T-helper 1 cell treated with Interleukin-12 subunit alpha and Interleukin-12 subunit beta and Interleukin-4 antibody, amounts not matched to agents 30 μg/mL and 1 μg/mL, for 36 hours (primary cell): ENCODE measurements around the gene CEBPA.

Experiments
- H3K27ac Mint-ChIP-seq: one replicate; pipeline ENCODE4 v1.8.0; 2021; ENCODE audit warnings: mild to moderate bottlenecking, mixed read lengths
- H3K27me3 Mint-ChIP-seq: one replicate; pipeline ENCODE4 v1.8.0; 2021; ENCODE audit warnings: low read depth, mixed read lengths
- H3K36me3 Mint-ChIP-seq: one replicate; pipeline ENCODE4 v1.8.0; 2021; ENCODE audit warnings: low read depth, mixed read lengths
- H3K4me1 Mint-ChIP-seq: one replicate; pipeline ENCODE4 v1.8.0; 2021; ENCODE audit warnings: low read depth, mixed read lengths
- H3K4me3 Mint-ChIP-seq: one replicate; pipeline ENCODE4 v1.8.0; 2021; ENCODE audit warnings: mild to moderate bottlenecking, moderate library complexity, mixed read lengths
- H3K9me3 Mint-ChIP-seq: one replicate; pipeline ENCODE4 v1.8.0; 2021; ENCODE audit warnings: mixed read lengths

The CEBPA gene

GRCh38 chr19:33290082-33290815 is 12.1 kb downstream of the CEBPA start:
- no peak overlapping the region for H3K4me3 Mint-ChIP-seq
- peaks cover 9% of the 10 kb centered on the region for H3K36me3 Mint-ChIP-seq
- H3K27ac Mint-ChIP-seq, result no peak overlapping the region
- peaks cover 13% of the 10 kb centered on the region for H3K4me1 Mint-ChIP-seq
- peaks cover 17% of the 10 kb centered on the region for H3K9me3 Mint-ChIP-seq
- H3K27me3 Mint-ChIP-seq, result peaks cover 22% of the 10 kb centered on the region

- Mint-ChIP-seq H3K4me1 (peaks cover 14% of the 10 kb centered on the region), H3K27ac (no peak overlapping the region), H3K27me3 (peaks cover 19% of the 10 kb centered on the region), H3K36me3 (peaks cover 9% of the 10 kb centered on the region), H3K9me3 (peaks cover 17% of the 10 kb centered on the region), H3K4me3 (no peak overlapping the region)
These were observed 13.1 kb downstream of the CEBPA start for GRCh38 chr19:33289261-33289660.

GRCh38 chr19:33288666-33289065 is 13.7 kb downstream of the CEBPA start:
- Mint-ChIP-seq H3K9me3 (peaks cover 17% of the 10 kb centered on the region), H3K4me3 (no peak overlapping the region), H3K36me3 (peaks cover 9% of the 10 kb centered on the region), H3K4me1 (peaks cover 14% of the 10 kb centered on the region), H3K27ac (no peak overlapping the region), H3K27me3 (peaks cover 14% of the 10 kb centered on the region)

GRCh38 chr19:33287927-33288326 is 14.4 kb downstream of the CEBPA start:
- no peak overlapping the region for H3K4me3 Mint-ChIP-seq

GRCh38 chr19:33287438-33287837 is 14.9 kb downstream of the CEBPA start:
- H3K9me3 Mint-ChIP-seq, result peaks cover 17% of the 10 kb centered on the region

More at GRCh38 chr19:33287927-33288326, 14.4 kb downstream of the CEBPA start:
- Mint-ChIP-seq H3K27me3 (peaks cover 10% of the 10 kb centered on the region), H3K36me3 (peaks cover 9% of the 10 kb centered on the region), H3K9me3 (peaks cover 17% of the 10 kb centered on the region), H3K27ac (peak overlapping the region; percentile 18), H3K4me1 (peaks cover 14% of the 10 kb centered on the region)

GRCh38 chr19:33286899-33287298 is 15.4 kb downstream of the CEBPA start:
- H3K4me3 Mint-ChIP-seq, result no peak overlapping the region
- H3K27me3 Mint-ChIP-seq, result peaks cover 10% of the 10 kb centered on the region
- no peak overlapping the region for H3K27ac Mint-ChIP-seq
- H3K9me3 Mint-ChIP-seq, result peaks cover 17% of the 10 kb centered on the region
- H3K4me1 Mint-ChIP-seq, result peaks cover 14% of the 10 kb centered on the region
- H3K36me3 Mint-ChIP-seq, result peaks cover 9% of the 10 kb centered on the region

More at GRCh38 chr19:33287438-33287837, 14.9 kb downstream of the CEBPA start:
- H3K27ac Mint-ChIP-seq, result no peak overlapping the region
- H3K36me3 Mint-ChIP-seq, result peaks cover 9% of the 10 kb centered on the region
- H3K27me3 Mint-ChIP-seq, result peaks cover 10% of the 10 kb centered on the region
- H3K4me3 Mint-ChIP-seq, result no peak overlapping the region
- H3K4me1 Mint-ChIP-seq, result peaks cover 14% of the 10 kb centered on the region

GRCh38 chr19:33285441-33285927 is 16.9 kb downstream of the CEBPA start:
- Mint-ChIP-seq H3K27ac (no peak overlapping the region), H3K36me3 (peaks cover 9% of the 10 kb centered on the region), H3K27me3 (peaks cover 10% of the 10 kb centered on the region), H3K4me1 (peaks cover 16% of the 10 kb centered on the region), H3K4me3 (no peak overlapping the region), H3K9me3 (peaks cover 17% of the 10 kb centered on the region)

- no peak overlapping the region for H3K27ac Mint-ChIP-seq
- peaks cover 14% of the 10 kb centered on the region for H3K27me3 Mint-ChIP-seq
- peaks cover 12% of the 10 kb centered on the region for H3K36me3 Mint-ChIP-seq
- H3K9me3 Mint-ChIP-seq, result peaks cover 17% of the 10 kb centered on the region
- H3K4me3 Mint-ChIP-seq, result no peak overlapping the region
- H3K4me1 Mint-ChIP-seq, result peaks cover 22% of the 10 kb centered on the region
These were observed 17.6 kb downstream of the CEBPA start for GRCh38 chr19:33284756-33285155.

GRCh38 chr19:33284146-33284643 is 18.1 kb downstream of the CEBPA start:
- peaks cover 17% of the 10 kb centered on the region for H3K9me3 Mint-ChIP-seq
- no peak overlapping the region for H3K4me3 Mint-ChIP-seq
- H3K27me3 Mint-ChIP-seq, result peaks cover 13% of the 10 kb centered on the region
- no peak overlapping the region for H3K27ac Mint-ChIP-seq
- H3K4me1 Mint-ChIP-seq, result peaks cover 22% of the 10 kb centered on the region
- peaks cover 12% of the 10 kb centered on the region for H3K36me3 Mint-ChIP-seq

GRCh38 chr19:33283589-33283988 is 18.7 kb downstream of the CEBPA start:
- H3K4me3 Mint-ChIP-seq, result no peak overlapping the region
- peaks cover 22% of the 10 kb centered on the region for H3K4me1 Mint-ChIP-seq
- peaks cover 11% of the 10 kb centered on the region for H3K9me3 Mint-ChIP-seq
- no peak overlapping the region for H3K27ac Mint-ChIP-seq
- H3K36me3 Mint-ChIP-seq, result peaks cover 7% of the 10 kb centered on the region
- peaks cover 8% of the 10 kb centered on the region for H3K27me3 Mint-ChIP-seq

GRCh38 chr19:33282036-33282671 is 20.2 kb downstream of the CEBPA start:
- peaks cover 17% of the 10 kb centered on the region for H3K4me1 Mint-ChIP-seq
- no peaks in the 10 kb centered on the region for H3K9me3 Mint-ChIP-seq
- H3K27ac Mint-ChIP-seq, result no peak overlapping the region
- H3K36me3 Mint-ChIP-seq, result peaks cover 3% of the 10 kb centered on the region
- peaks cover 4% of the 10 kb centered on the region for H3K27me3 Mint-ChIP-seq
- H3K4me3 Mint-ChIP-seq, result no peak overlapping the region

GRCh38 chr19:33281296-33281926 is 20.9 kb downstream of the CEBPA start:
- no peak overlapping the region for H3K4me3 Mint-ChIP-seq
- H3K27me3 Mint-ChIP-seq, result peaks cover 4% of the 10 kb centered on the region
- H3K9me3 Mint-ChIP-seq, result no peaks in the 10 kb centered on the region
- peaks cover 3% of the 10 kb centered on the region for H3K36me3 Mint-ChIP-seq
- H3K27ac Mint-ChIP-seq, result no peak overlapping the region
- H3K4me1 Mint-ChIP-seq, result peaks cover 11% of the 10 kb centered on the region

- Mint-ChIP-seq H3K9me3 (no peaks in the 10 kb centered on the region), H3K27ac (peak overlapping the region; percentile 74), H3K4me3 (peak overlapping the region; percentile 61), H3K27me3 (peaks cover 4% of the 10 kb centered on the region), H3K4me1 (peaks cover 11% of the 10 kb centered on the region), H3K36me3 (peaks cover 3% of the 10 kb centered on the region)
These were observed 21.9 kb downstream of the CEBPA start for GRCh38 chr19:33280351-33280921.
